Kidney (tissue), 14 donors: ENCODE results near the gene NSD2. TPM values are rescaled to one million over a fixed set of nuclear protein-coding genes. Genes with fewer than 3 reads are reported as not detected.
A peak's percentile ranks its signal among the peaks of the same experiment; 100 is the strongest.
"Not testable (repeated sequence)": the region's sequence is repeated elsewhere in the genome, so short reads cannot be mapped to it uniquely, and the experiment has no call there.

Experiments
- DNase-seq, 5 donors: peaks; one replicate each; pipeline ENCODE4 v3.0.0-alpha.2; 2013 to 2020
- FAIRE-seq: peaks from 2 replicates; lab custom pipeline; 2012; peaks lifted over from hg19 to GRCh38; lab: Jason Lieb, UNC
- H3K27ac ChIP-seq, 2 donors: one replicate each; pipeline ENCODE4 v1.7.0; 2013; ENCODE audit warnings: low read depth in 2 of 2, low read length in 2 of 2, inconsistent platforms in 1 of 2
- H3K27me3 ChIP-seq: one replicate; pipeline ENCODE4 v1.7.1; 2013; ENCODE audit warnings: low read length, inconsistent platforms; ENCODE audit not compliant: control insufficient read depth, insufficient read depth
- H3K36me3 ChIP-seq, 3 donors: one replicate each; pipeline versions ENCODE4 v1.7.0 to v1.7.1; 2013; ENCODE audit warnings: low read length in 3 of 3, control low read depth in 1 of 3, inconsistent platforms in 1 of 3; ENCODE audit not compliant: insufficient read depth in 3 of 3, control insufficient read depth in 2 of 3
- H3K4me1 ChIP-seq, 3 donors: one replicate each; pipeline versions ENCODE4 v1.7.0 to v1.7.1; 2013; ENCODE audit warnings: low read length in 3 of 3, inconsistent platforms in 1 of 3, low read depth in 1 of 3; ENCODE audit not compliant: control insufficient read depth in 2 of 3, insufficient read depth in 2 of 3
- H3K4me3 ChIP-seq, 3 donors: one replicate each; pipeline versions ENCODE4 v1.7.0 to v1.8.1; 2013; ENCODE audit warnings: low read length in 3 of 3, control low read depth in 1 of 3, inconsistent platforms in 1 of 3
- H3K9ac ChIP-seq, 3 donors: one replicate each; pipeline versions ENCODE4 v1.7.0 to v1.7.1; 2013; ENCODE audit warnings: low read length in 3 of 3, control low read depth in 1 of 3, inconsistent platforms in 1 of 3
- H3K9me3 ChIP-seq, 3 donors: one replicate each; pipeline versions ENCODE4 v1.7.0 to v1.7.1; 2013; ENCODE audit warnings: low read length in 3 of 3, control low read depth in 1 of 3, inconsistent platforms in 1 of 3; ENCODE audit not compliant: control insufficient read depth in 2 of 3, insufficient read depth in 1 of 3
- intact Hi-C: fragments of 100-400 bp; cut with DNase I; formaldehyde crosslinking; loops from one replicate; pipeline ENCODE4 v1.11.1; 2022
- polyA plus RNA-seq: library from polyadenylated mRNA; stranded (reverse); fragments of 350-450 nt; fragmentation: Illumina TruSeq; extraction: RNeasy Lipid Tissue Mini Kit (QIAGEN cat#74804); gene quantifications from one replicate; pipeline ENCODE4 v1.2.3, GENCODE V29; 2014; ENCODE audit warnings: low read depth, low replicate concordance; ENCODE audit not compliant: insufficient read depth
- total RNA-seq: library from RNA; stranded (reverse); fragmentation: NEBNext Ultra II Directional; extraction: Animal tissue kit (Norgen Biotek cat#: 25700); gene quantifications from one replicate; pipeline ENCODE4 v1.2.1, GENCODE V29; 2021
- TF ChIP-seq, protein P1 (sequence below): IDR thresholded peaks from 3 replicates; pipeline ENCODE4 v1.5.1; 2012; ENCODE audit warnings: mild to moderate bottlenecking, moderate library complexity, borderline replicate concordance; ENCODE audit not compliant: insufficient read depth; ENCODE audit errors: extremely low read depth
- donor health status: control.
- donor health status: control.
- donor health status: control.
- donor health status: control.
- donor health status: control.
- donor health status: DM: yes; HTN: yes; CAD: no.
- donor health status: Normal renal cell carcinoma (clear cell type).

The NSD2 gene
- total and polyA plus RNA-seq, 2 donors from 2014 or later: 5.5 to 51.2 TPM

DNA sequence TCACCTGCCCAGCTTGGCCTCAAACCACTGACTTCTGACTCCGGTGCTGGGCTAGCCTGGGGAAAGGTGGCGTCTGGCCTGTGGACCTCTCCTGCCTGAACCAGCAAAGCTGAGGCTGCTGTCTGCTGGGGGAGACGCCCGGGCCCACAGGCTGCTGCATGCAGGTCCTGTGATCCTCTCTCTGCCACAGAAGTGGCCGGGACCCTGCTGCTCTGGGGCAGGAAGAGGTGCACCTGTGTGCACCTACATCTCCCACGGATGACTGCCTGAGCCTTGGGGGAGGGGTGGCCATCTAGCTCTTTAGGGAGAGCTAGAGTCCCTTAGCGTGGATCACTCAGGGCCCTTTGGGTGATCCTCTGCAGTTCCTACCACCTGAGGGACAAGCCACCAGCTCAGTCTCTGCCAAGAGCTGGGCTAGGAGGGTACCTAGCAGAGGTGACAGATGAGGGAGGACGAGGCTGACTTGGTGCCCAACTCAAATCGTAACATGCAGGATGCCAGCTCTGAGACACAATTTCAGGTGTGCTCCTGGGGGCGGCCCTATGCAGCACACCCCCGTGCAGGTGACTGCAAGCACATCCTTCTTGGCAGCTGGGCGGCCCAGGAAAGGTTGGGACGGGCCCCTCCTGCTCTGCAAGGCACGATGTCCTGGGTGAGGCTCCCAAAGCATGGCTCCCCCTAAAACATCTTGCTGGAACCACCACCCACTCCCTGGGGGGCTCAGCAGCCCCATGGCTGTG is 37.7 kb upstream of the NSD2 start:
- intact Hi-C loops: no loop called here
- FAIRE-seq (no peak), DNase-seq (peak in 1 of 5 donors; percentile 61)
- no peak overlapping the region for H3K27ac ChIP-seq
- no peaks in the 10 kb centered on the region for H3K4me1 ChIP-seq
- TF ChIP-seq, protein P1, sequence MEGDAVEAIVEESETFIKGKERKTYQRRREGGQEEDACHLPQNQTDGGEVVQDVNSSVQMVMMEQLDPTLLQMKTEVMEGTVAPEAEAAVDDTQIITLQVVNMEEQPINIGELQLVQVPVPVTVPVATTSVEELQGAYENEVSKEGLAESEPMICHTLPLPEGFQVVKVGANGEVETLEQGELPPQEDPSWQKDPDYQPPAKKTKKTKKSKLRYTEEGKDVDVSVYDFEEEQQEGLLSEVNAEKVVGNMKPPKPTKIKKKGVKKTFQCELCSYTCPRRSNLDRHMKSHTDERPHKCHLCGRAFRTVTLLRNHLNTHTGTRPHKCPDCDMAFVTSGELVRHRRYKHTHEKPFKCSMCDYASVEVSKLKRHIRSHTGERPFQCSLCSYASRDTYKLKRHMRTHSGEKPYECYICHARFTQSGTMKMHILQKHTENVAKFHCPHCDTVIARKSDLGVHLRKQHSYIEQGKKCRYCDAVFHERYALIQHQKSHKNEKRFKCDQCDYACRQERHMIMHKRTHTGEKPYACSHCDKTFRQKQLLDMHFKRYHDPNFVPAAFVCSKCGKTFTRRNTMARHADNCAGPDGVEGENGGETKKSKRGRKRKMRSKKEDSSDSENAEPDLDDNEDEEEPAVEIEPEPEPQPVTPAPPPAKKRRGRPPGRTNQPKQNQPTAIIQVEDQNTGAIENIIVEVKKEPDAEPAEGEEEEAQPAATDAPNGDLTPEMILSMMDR: no peak
- H3K36me3 ChIP-seq: peaks cover 2 to 39% (median 24%) of the 10 kb centered on the region in 3 donors
- H3K27me3 ChIP-seq: no peaks in the 10 kb centered on the region
- H3K4me3 ChIP-seq: no peak overlapping the region
- H3K9ac ChIP-seq: no peak overlapping the region
- no peaks in the 10 kb centered on the region for H3K9me3 ChIP-seq

- no peaks in the 10 kb centered on the region for H3K4me1 ChIP-seq
- DNase-seq: peak in 4 of 5 donors; percentile 62 to 71 (median 69)
- H3K27me3 ChIP-seq: no peaks in the 10 kb centered on the region
- H3K27ac ChIP-seq: no peak overlapping the region
- intact Hi-C loops: no loop called here
- no peak overlapping the region for H3K9ac ChIP-seq
- TF ChIP-seq, protein P1: no peak
- peaks cover 2 to 41% (median 25%) of the 10 kb centered on the region in 3 donors for H3K36me3 ChIP-seq
- H3K9me3 ChIP-seq: no peaks in the 10 kb centered on the region
- FAIRE-seq: no peak
- no peak overlapping the region for H3K4me3 ChIP-seq
These were observed 37.0 kb upstream of the NSD2 start for GRCh38 chr4:1834047-1834775.

DNA sequence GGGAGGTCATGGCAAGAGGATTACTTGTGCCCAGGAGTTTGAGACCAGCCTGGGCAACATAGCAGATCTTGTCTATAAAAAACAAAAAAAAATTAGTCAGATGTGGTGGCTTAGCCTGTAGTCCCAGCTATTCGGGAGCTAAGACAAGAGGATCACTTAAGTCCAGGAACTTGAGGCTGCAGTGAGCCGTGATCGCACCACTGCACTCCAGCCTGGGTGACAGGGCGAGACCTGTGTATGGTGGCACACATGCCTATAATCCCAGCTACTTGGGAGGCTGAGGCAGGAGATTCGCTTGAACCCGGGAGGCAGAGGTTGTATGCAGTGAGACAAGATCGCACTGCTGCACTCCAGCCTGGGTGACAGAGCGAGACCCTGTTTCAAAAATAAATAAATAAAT is 35.4 kb upstream of the NSD2 start:
- H3K9ac ChIP-seq, FAIRE-seq, H3K4me1 ChIP-seq, DNase-seq, H3K27ac ChIP-seq, H3K27me3 ChIP-seq, H3K9me3 ChIP-seq, intact Hi-C loops, H3K4me3 ChIP-seq: not testable (repeated sequence)
- peaks cover 2 to 49% (median 27%) of the 10 kb centered on the region in 3 donors for H3K36me3 ChIP-seq

GRCh38 chr4:1836650-1837049 is 34.5 kb upstream of the NSD2 start:
- intact Hi-C loops: no loop called here
- Histone ChIP-seq H3K9me3 (no peaks in the 10 kb centered on the region), H3K4me3 (no peak overlapping the region), H3K27ac (no peak overlapping the region), H3K27me3 (no peaks in the 10 kb centered on the region), H3K36me3 (peaks cover 2 to 54% (median 24%) of the 10 kb centered on the region in 3 donors), H3K4me1 (peaks cover 0 to under 1% (median 0%) of the 10 kb centered on the region in 3 donors), H3K9ac (no peak overlapping the region)
- FAIRE-seq: no peak
- DNase-seq: no peak
- TF ChIP-seq, protein P1: no peak
